ENCODE data around the gene COL4A1.

COL4A1 gene

GRCh38 chr13:110261166-110262081 lies 45.5 kb downstream of the COL4A1 start:
- no peak for DNase-seq

DNA sequence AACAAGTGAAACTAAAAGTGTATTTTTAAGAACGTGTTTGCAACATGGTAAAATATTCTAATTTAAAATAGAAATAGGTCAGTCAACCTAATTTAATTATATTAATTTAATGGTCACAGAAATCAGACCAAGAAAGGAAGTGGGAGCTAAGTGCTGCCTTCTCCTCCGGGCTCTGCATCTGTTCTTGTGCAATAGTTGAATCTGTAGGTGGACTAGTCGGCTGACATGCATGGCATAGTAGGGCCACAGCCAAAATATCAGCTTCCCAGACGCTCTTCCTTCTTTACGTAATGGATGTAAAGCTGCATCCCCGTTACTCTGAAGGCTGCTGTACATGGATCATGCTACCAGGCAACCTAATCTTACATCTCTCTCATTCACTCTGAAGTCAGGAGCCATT lies 47.3 kb downstream of the COL4A1 start:
- DNase-seq = no peak

DNA sequence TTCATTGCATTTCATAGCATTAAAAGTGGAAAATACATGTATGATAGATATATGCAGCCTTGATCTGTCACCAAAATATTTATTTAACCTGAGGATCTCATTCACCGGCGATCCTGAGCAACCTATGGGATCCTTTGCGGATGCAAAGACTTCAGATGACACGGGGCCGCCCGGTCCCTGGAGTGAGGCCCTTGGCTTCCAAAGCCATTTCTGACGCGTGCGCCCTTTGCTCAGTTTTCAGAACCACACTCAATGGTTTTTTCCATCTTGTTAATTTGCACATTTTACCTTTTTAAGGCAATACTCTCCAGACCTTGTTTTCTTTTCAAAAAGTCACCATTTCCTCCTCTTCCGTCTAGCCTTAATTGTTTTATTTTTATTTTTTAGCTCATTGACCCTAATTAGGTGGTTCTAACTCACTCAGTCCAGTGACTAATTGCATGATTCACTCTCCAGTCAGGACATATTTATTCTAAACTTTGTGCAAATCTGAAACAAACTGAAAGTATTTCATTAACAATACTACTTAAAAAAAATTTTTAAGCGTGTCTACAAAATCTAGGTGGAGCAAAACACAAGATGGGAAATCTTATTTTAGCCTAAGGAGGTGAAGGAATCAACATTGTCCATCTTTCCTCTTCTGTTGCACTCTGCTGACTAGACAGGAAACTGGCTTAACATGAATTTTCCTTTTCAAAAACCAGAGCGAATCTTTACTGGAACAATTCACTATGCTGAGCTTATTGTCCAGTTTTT lies 47.9 kb downstream of the COL4A1 start:
- no peak for DNase-seq

GRCh38 chr13:110257408-110257807 lies 49.5 kb downstream of the COL4A1 start:
- no peak for DNase-seq

GRCh38 chr13:110256126-110256905 lies 50.6 kb downstream of the COL4A1 start:
- DNase-seq = no peak

DNA sequence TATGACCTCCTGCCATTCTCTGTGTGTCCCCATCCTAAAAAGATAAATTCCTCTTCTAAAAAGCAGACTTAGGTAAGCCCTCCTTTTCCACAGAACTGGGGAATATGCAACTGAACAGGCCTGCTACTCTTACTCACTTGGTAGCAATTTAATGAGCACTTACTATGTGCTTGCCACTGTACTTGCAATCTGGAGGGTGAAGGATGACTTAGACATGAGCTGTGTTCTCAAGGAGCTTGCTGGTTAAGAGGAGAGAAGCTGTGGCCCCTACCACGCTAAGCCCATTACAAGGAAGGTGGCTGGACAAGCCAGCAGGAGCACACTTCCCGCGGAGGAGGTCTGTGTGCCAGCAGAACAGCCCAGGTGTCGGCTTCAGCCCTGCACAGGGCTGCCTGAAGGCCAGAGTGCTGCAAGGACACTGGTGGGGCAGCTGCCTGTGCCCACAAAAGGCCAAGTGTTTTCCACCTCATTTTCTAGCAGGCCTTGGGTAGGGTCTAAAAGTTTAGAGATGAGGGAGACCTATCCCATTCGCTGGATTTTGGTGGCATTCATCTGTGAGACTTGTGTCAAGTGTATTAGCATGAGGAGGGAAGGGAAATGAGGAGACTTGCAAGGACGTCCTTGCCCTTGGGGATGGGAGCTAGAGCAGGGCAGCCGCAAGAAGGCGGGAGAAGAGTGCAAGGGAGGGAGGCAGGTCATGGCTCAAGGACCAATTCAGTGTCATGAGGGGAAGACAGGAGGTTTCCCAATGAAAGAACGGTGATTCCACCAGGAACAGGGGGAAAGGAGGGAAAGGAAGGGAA lies 52.0 kb downstream of the COL4A1 start:
- no peak for DNase-seq

- DNase-seq = no peak
Measured at GRCh38 chr13:110254151-110254679, 52.7 kb downstream of the COL4A1 start.

DNA sequence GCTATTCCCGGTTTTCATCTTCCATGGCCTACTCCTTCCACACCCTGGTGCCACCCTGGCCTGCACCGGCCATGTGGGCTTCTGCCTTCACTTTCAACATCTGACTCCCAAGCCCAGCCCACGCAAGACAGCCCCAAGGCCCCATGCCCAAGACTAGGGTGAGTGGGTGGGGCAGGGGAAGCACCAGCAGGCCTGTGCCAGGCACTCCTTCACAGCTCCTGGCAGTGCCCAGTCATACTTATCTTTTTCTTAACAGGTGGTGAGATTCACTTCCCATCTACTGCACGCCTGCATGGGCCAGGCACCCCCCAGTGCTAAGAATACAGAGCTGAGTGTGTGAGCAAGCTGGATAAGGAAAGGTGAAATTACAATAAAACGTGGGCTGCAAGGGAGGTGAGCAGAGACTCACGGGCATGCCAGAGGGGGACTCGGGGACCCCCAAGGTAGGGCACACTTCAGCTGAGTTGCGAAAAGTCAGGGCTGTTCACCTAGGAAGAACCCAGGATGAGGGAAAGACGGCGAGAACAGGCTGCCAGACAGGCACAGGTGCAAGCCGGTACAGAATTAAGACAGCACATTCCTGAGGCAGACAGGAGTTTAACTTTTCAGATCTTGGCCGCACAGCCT lies 55.7 kb downstream of the COL4A1 start:
- DNase-seq = no peak

- no peak for DNase-seq
Measured at GRCh38 chr13:110250258-110250891, 56.6 kb downstream of the COL4A1 start.

GRCh38 chr13:110249326-110249725 lies 57.6 kb downstream of the COL4A1 start:
- DNase-seq = no peak

GRCh38 chr13:110248449-110249143 lies 58.4 kb downstream of the COL4A1 start:
- no peak for DNase-seq

DNA sequence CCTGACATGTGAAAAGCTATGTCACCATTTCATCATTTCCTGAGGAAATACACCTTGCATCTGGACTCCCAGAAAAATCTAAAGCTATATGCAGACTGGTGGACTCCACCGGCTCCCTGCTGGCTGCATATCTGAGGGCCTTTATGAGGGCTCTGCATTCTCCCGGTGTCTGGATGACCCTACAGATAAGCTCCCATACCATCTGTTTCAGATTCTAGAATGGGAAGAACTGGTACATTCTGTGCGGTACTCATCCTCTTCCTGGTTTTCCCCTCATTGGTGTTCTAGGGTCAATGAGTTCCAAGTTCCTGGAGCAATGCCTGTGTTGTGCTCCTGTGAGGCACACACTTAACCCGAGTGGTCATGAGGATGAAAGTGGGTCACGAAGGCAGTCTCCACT lies 60.4 kb downstream of the COL4A1 start:
- DNase-seq = no peak

DNA sequence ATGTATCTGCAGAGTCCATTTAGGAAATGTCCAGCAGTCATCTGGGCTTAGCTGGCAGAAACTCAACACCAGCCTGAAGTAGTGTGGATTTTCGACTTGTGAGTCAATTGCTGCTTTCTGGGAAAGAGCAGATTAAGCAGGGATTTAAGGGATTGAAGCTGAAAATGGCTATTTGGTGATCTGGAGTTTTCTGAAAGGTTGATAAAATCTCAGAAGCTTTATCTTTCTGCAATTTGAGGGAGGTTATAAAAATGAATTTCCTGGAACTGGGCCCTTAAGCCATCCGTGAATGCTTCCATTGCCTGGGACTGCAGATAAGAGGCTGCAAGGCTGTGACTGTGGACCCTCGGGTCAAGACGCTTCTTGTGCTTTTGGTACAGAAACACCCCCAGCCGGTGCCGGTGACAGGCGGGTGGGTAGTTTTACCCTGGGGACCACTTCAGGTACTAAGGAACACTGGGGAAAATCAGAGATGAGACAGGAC lies 61.5 kb downstream of the COL4A1 start:
- DNase-seq = no peak

DNA sequence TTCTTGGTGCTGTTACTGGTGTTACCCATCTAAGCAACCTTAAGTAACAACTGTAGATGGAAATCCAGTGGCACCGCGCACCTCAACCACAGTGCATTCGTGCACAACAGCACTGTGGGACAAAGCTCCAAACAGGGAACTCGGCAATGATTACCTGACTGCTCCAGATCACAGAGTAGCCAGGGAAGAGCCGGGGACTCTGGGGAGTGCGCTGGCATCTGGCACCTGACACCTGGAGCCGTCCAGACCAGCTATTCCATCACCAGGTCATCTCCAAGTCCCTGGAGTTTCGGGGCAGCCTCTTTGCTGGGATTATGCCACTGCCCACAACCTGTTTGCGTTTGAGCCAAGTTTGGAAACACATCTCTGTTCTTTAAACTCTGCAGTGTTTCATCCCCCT lies 62.0 kb downstream of the COL4A1 start:
- no peak for DNase-seq

GRCh38 chr13:110244071-110244830 lies 62.7 kb downstream of the COL4A1 start:
- DNase-seq = no peak

GRCh38 chr13:110242615-110243014 lies 64.3 kb downstream of the COL4A1 start:
- DNase-seq = no peak

DNA sequence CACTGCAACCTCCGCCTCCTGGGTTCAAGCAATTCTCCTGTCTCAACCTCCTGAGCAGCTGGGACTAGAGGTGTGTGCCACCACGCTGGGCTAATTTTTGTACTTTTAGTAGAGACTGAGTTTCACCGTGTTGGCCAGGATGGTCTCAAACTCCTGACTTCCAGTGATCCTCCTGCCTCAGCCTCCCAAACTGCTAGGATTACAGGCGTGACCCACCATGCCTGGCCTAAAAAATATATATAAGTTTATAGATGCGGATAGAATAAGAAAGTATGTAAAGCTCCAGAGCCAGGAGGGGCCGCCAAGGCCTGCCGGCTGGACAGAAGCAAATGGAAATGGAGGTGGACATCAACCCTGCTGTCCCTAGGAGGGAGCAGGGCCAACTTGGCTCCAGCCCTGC lies 66.0 kb downstream of the COL4A1 start:
- no peak for DNase-seq

DNA sequence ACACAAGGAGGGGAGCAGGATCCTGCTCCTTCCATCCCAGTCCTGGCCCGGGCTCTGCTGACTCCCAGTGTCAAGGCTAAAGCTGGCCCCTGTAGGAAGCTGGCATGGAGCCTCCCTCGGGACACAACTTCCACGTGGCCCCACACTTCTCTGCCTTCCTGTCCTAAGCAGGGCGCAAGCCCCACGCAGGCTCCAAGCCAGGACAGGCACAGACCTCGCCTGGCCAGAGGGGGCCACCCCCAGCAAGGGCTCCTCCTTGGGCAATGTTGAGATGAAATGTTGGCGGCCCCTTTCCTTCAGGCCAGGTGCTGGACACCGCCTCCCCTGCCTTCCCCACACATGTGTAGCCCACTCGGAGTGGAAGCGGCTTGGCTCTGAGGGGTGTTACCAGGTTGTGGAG lies 66.6 kb downstream of the COL4A1 start:
- DNase-seq = no peak
